Right ventricle myocardium inferior (tissue), 1 donor: Measurements from ENCODE around the gene NPM3. TPM values are rescaled to one million over a fixed set of nuclear protein-coding genes. Genes with fewer than 3 reads are reported as not detected.
"Not testable (repeated sequence)": the region's sequence is repeated elsewhere in the genome, so short reads cannot be mapped to it uniquely, and the experiment has no call there.

ENCODE experiments used
- ATAC-seq: fragments of 200-7000 bp; cut with Tn5 transposase; one replicate; pipeline ENCODE4 v1.9.1; 2020; ENCODE audit warnings: mild to moderate bottlenecking, moderate library complexity
- DNase-seq: peaks from one replicate; pipeline ENCODE4 v3.0.0; 2021; ENCODE audit errors: missing footprints
- intact Hi-C: fragments of 100-400 bp; cut with DNase I; formaldehyde crosslinking; loops from one replicate; pipeline ENCODE4 v1.11.0; 2022
- total RNA-seq: library from RNA; stranded (reverse); fragmentation: NEBNext Ultra II Directional; extraction: Animal tissue kit (Norgen Biotek cat#: 25700); gene quantifications from one replicate; pipeline ENCODE4 v1.2.1, GENCODE V29; 2021
- donor health status: DM: no; HTN: yes; CAD: no; lungs with severe emphysema.

The NPM3 gene
- total RNA-seq, 1 donor from 2014 or later = 7.9 TPM

DNA sequence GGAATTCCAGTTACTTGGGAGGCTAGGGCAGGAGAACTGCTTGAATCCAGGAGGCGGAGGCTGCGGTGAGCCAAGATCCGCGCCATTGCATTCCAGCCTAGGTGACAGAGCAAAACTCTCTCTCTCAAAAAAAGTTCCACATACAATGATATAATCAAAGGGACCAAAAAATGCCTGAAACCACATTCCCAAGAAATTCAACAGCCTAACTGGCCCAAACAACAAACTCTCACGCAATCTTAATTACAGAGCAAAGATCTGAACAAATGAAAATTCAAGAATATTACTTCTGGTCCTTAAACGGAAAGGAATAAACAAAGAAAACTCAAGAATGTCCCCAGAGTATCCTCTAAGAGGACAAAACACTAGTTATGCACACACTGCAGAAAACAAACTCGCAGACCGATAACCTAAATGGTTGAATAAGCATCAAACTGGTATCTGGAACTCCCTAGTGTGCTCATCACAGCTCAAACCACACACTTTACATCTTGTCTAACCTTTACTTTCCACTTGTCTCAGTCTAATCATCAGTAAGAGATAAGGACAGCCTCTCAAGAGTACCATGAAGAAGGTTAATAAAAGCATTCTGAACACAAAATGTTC lies 31.3 kb upstream of the NPM3 start:
- ATAC-seq (no peak), DNase-seq (no peak)
- intact Hi-C loops = loop anchor here (5.0 kb wide), 1 partner anchor 32 kb away; the partner anchor contains the start of gene NPM3

- DNase-seq = no peak
- no peak for ATAC-seq
- intact Hi-C loops = no loop called here
These were observed 29.4 kb upstream of the NPM3 start for GRCh38 chr10:101812606-101813005.

DNA sequence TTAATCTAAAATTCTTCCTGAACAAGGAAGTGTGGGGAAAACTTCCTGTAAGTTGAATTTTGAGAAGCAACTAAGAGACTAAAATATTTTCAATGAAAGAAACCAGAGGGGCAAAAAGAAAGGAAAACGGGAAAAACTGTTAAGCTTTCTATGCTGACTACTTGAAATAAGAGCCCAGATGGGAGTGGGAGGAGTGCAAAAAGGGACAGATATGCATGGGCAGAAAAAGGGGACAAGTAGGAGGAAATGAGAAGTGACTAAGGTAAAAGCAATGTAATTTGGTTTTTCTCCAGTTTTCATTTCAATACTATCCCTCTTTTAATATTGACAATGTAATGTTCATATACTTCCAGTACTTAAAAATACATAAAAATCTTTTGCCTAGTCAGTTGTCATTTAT lies 23.9 kb upstream of the NPM3 start:
- ATAC-seq (no peak), DNase-seq (no peak)
- intact Hi-C loops = no loop called here

- no peak for ATAC-seq
- DNase-seq = no peak
- intact Hi-C loops = no loop called here
These were observed 20.3 kb upstream of the NPM3 start for GRCh38 chr10:101803511-101803910.

- no peak for DNase-seq
- intact Hi-C loops = no loop called here
- no peak for ATAC-seq
These were observed 14.3 kb upstream of the NPM3 start for GRCh38 chr10:101797403-101798059.

DNA sequence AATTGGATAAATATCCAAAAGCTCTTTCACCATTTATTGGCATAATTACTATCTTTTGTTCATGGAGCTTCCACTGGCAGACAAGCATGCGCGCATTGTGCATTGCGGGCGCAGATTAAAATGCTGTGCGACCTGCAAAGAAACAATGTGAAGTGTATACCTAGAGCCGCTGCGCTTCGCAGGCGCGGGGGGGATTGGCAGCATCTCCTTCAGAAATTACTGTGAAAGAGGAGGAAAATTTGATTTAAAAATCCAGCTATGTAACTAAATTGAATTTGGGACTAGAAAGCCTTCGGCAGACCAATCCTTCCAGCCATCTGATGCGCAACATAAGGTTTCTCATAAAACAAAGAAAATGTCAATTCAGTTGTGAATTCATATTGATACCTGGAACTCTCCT lies 10.3 kb upstream of the NPM3 start:
- ATAC-seq (no peak), DNase-seq (no peak)
- intact Hi-C loops = no loop called here

- intact Hi-C loops = no loop called here
- no peak for DNase-seq
- no peak for ATAC-seq
These were observed 6.4 kb upstream of the NPM3 start for GRCh38 chr10:101789686-101790085.

- DNase-seq = not testable (repeated sequence)
These were observed 6.0 kb upstream of the NPM3 start for GRCh38 chr10:101789231-101789630.

GRCh38 chr10:101785801-101786200 lies 2.6 kb upstream of the NPM3 start:
- intact Hi-C loops = no loop called here
- no peak for DNase-seq
- no peak for ATAC-seq

More at GRCh38 chr10:101789231-101789630, 6.0 kb upstream of the NPM3 start:
- ATAC-seq, intact Hi-C loops: not testable (repeated sequence)

GRCh38 chr10:101784558-101784957 lies 1.3 kb upstream of the NPM3 start:
- DNase-seq (no peak), ATAC-seq (no peak)
- intact Hi-C loops = loop anchor here (5.0 kb wide), 2 partner anchors 33 to 572 kb away; partner anchors contain the start of gene OGA

DNA sequence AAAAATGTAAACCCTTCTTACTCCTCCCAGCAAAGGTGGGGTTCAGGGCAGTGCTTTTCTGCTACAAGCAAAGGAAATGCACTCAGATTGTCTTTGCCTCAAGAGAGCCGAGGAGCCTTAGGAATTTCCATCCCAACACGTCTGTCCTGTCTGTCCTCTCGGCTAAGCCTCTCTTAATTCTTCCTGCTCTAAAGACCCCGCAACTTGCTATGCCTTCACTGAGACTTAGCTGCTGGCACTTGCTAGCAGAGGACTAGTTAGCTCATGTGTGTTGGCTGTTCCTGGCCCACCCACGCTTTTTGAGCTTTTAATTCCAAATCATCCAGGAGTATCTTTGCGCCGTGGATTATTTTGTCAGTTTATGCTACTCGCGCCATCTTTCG lies 481 bp upstream of the NPM3 start:
- no peak for ATAC-seq
- intact Hi-C loops = loop anchor here (5.0 kb wide), 2 partner anchors 34 to 571 kb away; partner anchors contain the start of gene OGA
- DNase-seq = no peak

GRCh38 chr10:101781984-101782810 lies 1.0 kb downstream of the NPM3 start:
- DNase-seq (no peak), ATAC-seq (no peak)
- intact Hi-C loops = loop anchor here (5.0 kb wide), 2 partner anchors 35 to 570 kb away; partner anchors contain the start of gene OGA

DNA sequence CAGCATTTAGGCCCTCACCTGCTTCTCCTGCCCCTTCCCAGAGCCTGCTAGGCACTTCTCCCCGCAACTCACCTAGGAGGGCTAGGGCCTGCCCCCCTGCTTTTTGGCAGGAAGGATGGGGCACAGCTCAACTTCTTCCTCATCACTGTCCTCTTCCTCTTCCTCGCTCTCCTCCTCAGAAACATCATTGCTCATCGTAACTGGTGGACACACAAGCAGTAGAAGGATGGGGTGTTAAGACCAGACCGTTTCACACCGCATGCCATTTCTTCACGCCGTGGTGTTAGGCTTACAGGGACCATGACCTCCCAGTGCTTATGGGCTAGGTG lies 1.6 kb downstream of the NPM3 start:
- ATAC-seq (no peak), DNase-seq (no peak)
- intact Hi-C loops = loop anchor here (5.0 kb wide), 2 partner anchors 36 to 569 kb away; partner anchors contain the start of gene OGA

GRCh38 chr10:101780818-101781654 lies 2.2 kb downstream of the NPM3 start:
- intact Hi-C loops = loop anchor here (1.0 to 5.0 kb wide), 3 partner anchors 36 to 569 kb away; partner anchors contain the start of gene OGA
- DNase-seq = peak; percentile 80

DNA sequence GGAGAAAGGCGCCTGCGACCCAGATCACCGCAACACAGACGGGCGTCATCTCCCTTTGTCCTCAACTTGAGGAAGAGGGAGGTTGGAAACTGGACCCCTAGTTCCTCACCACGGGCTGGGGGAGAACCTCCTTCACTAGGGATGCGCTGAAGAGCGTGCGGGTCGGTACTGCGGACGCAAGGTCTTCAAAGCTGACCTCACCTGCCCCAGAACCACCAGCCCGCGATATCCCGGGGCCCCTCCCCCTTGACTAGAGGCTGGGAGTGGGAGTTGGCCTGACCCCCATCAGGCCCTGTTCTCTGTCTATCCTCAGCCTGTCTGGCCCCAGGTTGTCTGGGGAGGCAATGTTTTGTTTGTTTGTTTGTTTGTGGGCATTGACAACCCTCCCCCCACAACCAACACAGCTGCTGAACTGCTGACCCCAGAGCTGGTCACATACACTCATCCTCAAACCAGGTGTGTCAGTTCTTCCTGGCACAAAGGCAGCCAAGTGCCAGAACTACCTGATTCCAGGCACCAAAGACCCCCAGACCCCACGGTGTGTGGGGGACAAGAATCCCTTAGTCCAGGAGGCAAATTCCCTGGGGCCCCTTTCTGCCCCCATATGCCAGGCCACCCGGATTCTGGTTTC lies 2.9 kb downstream of the NPM3 start:
- intact Hi-C loops = loop anchor here (1.0 to 5.0 kb wide), 3 partner anchors 37 to 568 kb away; partner anchors contain the start of gene OGA
- ATAC-seq = peak; percentile 3
- DNase-seq = no peak

More at GRCh38 chr10:101780818-101781654, 2.2 kb downstream of the NPM3 start:
- ATAC-seq = no peak

- ATAC-seq = peak; percentile 76
- intact Hi-C loops = loop anchor here (1.0 to 5.0 kb wide), 3 partner anchors 38 to 567 kb away; partner anchors contain the start of gene OGA
- DNase-seq = peak; percentile 92
These were observed 3.6 kb downstream of the NPM3 start for GRCh38 chr10:101779544-101780186.

- intact Hi-C loops = no loop called here
- ATAC-seq = no peak
- peak; percentile 71 for DNase-seq
These were observed 4.3 kb downstream of the NPM3 start for GRCh38 chr10:101778781-101779543.
